Measurements from ENCODE around the gene DDX10.
"Not testable (repeated sequence)": the region's sequence is repeated elsewhere in the genome, so short reads cannot be mapped to it uniquely, and the experiment has no call there.

The DDX10 gene

DNA sequence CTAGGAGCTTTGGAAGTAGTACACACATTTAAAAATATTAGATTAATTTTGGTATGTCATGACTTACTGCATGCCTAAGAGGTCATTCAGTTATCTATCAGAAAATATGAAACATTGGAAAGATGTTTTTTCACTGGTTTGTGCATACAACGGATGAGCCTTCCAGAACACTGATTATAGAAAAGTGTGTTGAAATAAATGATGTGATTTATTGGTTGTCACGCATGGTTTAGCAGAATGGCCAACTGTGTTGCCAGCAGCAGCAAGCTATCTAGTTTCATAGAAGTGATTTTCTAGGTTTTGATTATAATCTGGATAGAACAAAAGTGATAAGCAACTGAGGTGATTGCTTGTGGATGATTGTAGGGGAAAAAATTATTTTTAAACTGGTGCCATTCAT lies 53.6 kb downstream of the DDX10 start:
- Histone ChIP-seq H3K4me3 (ENCODE audit: low read length) (no peak overlapping the region), H3K36me3 (ENCODE audit: insufficient read depth, low read length) (peaks cover 47% of the 10 kb centered on the region)

DNA sequence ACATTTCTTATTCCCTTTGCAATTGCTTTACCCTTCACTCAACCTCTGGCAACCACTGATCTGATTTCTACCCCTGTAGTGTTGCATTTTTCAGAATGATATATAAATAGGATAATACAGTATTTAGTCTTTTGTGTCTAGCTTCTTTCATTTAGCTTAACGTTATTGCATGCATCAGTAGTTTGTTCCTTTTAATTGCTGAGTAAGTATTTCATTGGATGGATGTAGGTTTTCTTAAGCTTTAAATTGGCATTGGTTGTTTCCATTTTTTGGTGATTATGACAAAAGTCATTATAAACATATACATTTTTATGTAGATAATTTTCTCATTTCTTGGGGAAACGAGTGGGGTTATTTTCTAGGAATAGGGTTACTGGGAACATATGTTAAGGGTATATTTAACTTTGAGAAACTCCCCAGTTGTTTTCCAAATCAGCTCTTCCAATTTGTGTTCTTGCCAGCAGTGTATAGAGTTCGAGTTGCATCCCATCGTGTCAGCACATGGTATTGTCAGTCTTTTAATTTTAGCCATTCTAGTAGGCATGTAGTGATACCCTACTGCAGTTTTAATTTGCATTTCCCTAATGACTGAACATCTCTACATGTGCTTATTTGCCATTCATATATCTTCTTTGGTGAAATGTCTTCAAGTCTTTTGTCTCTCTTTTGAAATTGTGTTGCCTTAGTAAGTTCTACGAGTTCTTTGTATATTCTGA lies 60.3 kb downstream of the DDX10 start:
- no peak overlapping the region for H3K9ac ChIP-seq (ENCODE audit: low read depth, low read length)
- no peaks in the 10 kb centered on the region; the same call in 1 of the 2 replicates for H3K4me1 ChIP-seq (ENCODE audit: insufficient read depth, low read length)
- H3K27me3 ChIP-seq (ENCODE audit: insufficient read depth, low read length), result no peaks in the 10 kb centered on the region
- H3K4me3 ChIP-seq (ENCODE audit: low read length), result no peak overlapping the region
- H3K36me3 ChIP-seq (ENCODE audit: insufficient read depth, low read length), result peaks cover 30% of the 10 kb centered on the region
- no peaks in the 10 kb centered on the region for H3K9me3 ChIP-seq (ENCODE audit: insufficient read depth, low read depth, low read length)
- 96% methylated on average over 4 of the region's 5 CpGs for WGBS
- H3K27ac ChIP-seq (ENCODE audit: low read depth, low read length), result no peak overlapping the region

More for the DNA sequence above, 53.6 kb downstream of the DDX10 start:
- 94% methylated on average over 2 of the region's 2 CpGs for WGBS
- Histone ChIP-seq H3K9me3 (ENCODE audit: insufficient read depth, low read depth, low read length) (no peaks in the 10 kb centered on the region), H3K27ac (ENCODE audit: low read depth, low read length) (no peak overlapping the region), H3K4me1 (ENCODE audit: insufficient read depth, low read length) (no peaks in the 10 kb centered on the region), H3K9ac (ENCODE audit: low read depth, low read length) (no peak overlapping the region), H3K27me3 (ENCODE audit: insufficient read depth, low read length) (no peaks in the 10 kb centered on the region)

DNA sequence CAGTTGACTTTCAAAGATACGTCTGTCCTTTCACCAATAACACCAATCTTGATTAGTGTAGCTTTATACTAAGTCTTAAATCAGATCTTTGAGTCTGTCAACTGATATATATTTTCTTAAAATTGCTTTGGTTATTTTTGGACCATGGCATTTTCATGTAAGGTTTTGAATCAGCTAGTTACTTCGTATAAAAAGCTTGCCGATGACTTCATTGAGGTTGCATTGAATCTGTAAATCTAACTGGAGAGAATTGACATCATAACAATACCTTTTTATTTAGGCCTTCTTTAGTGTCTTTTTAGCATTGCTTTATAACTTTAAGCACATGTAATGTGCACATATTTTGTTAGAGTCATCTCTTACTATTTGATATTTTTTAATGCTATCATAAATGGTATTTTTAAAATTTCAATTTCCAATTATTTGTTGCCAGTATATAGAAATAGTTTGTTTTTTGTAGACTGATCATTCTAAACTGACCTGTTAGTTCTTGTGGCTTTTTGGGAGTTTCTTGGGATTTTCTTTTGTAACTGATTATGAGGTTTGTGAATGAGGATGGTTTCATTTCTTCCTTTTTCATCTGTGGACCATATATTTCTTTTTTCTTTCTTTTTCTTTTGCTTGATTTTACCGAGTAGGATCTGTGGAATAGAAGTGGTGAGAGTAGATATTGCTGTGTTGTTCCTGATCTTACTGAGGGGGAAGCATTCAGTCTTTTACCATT lies 61.4 kb downstream of the DDX10 start:
- no peaks in the 10 kb centered on the region; the same call in 1 of the 2 replicates for H3K4me1 ChIP-seq (ENCODE audit: insufficient read depth, low read length)
- peaks cover 30% of the 10 kb centered on the region for H3K36me3 ChIP-seq (ENCODE audit: insufficient read depth, low read length)
- no peak overlapping the region for H3K9ac ChIP-seq (ENCODE audit: low read depth, low read length)
- no peak overlapping the region for H3K4me3 ChIP-seq (ENCODE audit: low read length)
- no peak overlapping the region for H3K27ac ChIP-seq (ENCODE audit: low read depth, low read length)
- H3K27me3 ChIP-seq (ENCODE audit: insufficient read depth, low read length), result no peaks in the 10 kb centered on the region
- no peaks in the 10 kb centered on the region for H3K9me3 ChIP-seq (ENCODE audit: insufficient read depth, low read depth, low read length)
- 100% methylated on average over 2 of the region's 4 CpGs for WGBS

GRCh38 chr11:108727665-108728064 lies 62.8 kb downstream of the DDX10 start:
- Histone ChIP-seq H3K27ac (ENCODE audit: low read depth, low read length) (no peak overlapping the region), H3K4me3 (ENCODE audit: low read length) (no peak overlapping the region), H3K9ac (ENCODE audit: low read depth, low read length) (no peak overlapping the region), H3K36me3 (ENCODE audit: insufficient read depth, low read length) (peaks cover 30% of the 10 kb centered on the region), H3K27me3 (ENCODE audit: insufficient read depth, low read length) (no peaks in the 10 kb centered on the region), H3K9me3 (ENCODE audit: insufficient read depth, low read depth, low read length) (no peaks in the 10 kb centered on the region), H3K4me1 (ENCODE audit: insufficient read depth, low read length) (no peaks in the 10 kb centered on the region; the same call in 1 of the 2 replicates)
- 100% methylated on average over 2 of the region's 3 CpGs for WGBS

DNA sequence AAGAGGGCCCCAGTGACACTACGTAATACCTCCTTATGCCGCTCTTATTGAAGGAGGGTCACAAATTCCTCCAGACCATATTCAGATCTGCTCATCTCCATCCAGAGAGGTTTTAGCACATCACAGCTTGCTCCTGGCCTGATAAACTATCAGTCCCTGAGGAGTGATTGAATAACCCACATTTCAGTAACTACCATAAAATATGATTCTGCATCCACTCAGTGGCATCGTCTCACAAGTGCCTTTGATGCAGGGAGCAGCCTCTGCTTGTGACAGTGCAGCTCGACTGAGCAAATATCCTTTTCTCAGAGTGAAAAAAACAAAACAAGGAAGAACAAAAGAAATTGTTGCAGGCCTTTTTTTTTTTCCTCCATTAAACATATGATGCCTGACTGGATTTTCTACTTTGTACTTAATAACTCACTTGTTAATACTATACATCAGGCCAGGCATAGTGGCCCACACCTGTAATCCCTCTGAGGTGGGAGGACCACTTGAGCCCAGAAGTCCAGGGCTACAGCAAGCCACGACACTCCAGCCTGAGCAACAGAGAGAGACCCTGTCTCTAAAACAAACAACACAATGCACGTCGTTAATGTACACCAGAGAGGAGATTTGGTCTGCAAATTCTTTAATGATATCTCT lies 64.5 kb downstream of the DDX10 start:
- Histone ChIP-seq H3K9ac (ENCODE audit: low read depth, low read length) (no peak overlapping the region), H3K4me3 (ENCODE audit: low read length) (no peak overlapping the region), H3K27ac (ENCODE audit: low read depth, low read length) (no peak overlapping the region), H3K4me1 (ENCODE audit: insufficient read depth, low read length) (peaks cover 9% of the 10 kb centered on the region), H3K27me3 (ENCODE audit: insufficient read depth, low read length) (no peaks in the 10 kb centered on the region), H3K36me3 (ENCODE audit: insufficient read depth, low read length) (peaks cover 16% of the 10 kb centered on the region), H3K9me3 (ENCODE audit: insufficient read depth, low read depth, low read length) (no peaks in the 10 kb centered on the region)
- 96% methylated on average over 7 of the region's 7 CpGs for WGBS

DNA sequence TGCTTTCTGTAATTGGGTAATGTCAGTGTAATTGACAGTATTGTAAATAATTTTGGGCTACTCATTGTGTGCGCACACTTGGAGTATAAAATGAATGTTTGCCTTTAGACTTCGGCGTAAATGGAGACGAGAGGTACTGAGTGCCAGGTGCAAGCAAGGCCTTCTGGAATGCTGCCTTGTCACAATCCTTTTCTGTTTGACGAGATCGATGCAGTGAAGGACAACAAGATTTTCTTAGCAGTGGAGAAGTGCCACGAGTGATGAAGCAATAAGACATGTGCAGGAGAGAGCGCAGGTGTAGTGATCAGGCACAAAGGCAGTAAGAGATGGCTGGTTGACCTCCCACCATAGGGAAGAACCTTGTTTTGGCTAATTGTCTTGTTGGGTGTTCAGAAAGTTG lies 67.5 kb downstream of the DDX10 start:
- H3K9me3 ChIP-seq (ENCODE audit: insufficient read depth, low read depth, low read length), result no peaks in the 10 kb centered on the region
- 94% methylated on average over 8 of the region's 8 CpGs for WGBS
- H3K4me3 ChIP-seq (ENCODE audit: low read length), result no peak overlapping the region
- H3K36me3 ChIP-seq (ENCODE audit: insufficient read depth, low read length), result 0 out of 2 replicates have a peak, but pooled peaks cover 8% of the 10 kb centered on the region
- no peaks in the 10 kb centered on the region for H3K27me3 ChIP-seq (ENCODE audit: insufficient read depth, low read length)
- peaks cover 10% of the 10 kb centered on the region for H3K4me1 ChIP-seq (ENCODE audit: insufficient read depth, low read length)
- H3K9ac ChIP-seq (ENCODE audit: low read depth, low read length), result no peak overlapping the region
- no peak overlapping the region for H3K27ac ChIP-seq (ENCODE audit: low read depth, low read length)

DNA sequence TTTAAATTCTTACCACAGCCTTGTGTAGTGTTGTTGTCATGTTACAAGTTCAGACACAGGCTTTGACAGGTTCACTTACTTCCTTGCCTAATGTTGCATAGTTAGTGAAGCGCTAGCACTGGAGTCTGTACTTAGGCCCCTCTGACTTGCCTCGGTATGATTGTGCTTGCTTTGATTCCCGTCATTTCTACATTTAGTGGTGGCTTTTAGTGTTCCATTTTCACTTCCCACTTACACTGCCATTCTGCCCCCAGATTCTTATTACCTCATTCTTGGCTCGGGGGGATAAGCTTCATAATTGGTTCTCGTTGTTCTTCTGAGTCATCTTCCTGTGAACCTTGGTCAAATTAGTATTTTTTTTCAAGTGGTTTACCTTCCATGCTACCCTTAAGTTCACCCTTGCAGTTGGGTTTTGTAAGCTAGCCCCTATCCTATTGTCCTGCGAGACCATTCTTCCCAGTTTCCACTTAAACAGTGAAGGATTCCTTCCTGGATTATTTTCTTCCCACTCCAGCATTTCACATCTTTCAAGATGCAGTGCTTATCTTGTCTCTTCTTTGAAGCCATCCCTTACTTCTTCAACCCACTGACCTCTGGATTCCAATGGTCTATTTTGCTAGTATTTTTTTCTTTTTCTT lies 68.7 kb downstream of the DDX10 start:
- H3K27ac ChIP-seq (ENCODE audit: low read depth, low read length), result no peak overlapping the region
- 0 out of 2 replicates have a peak, but pooled peaks cover 8% of the 10 kb centered on the region for H3K36me3 ChIP-seq (ENCODE audit: insufficient read depth, low read length)
- H3K4me3 ChIP-seq (ENCODE audit: low read length), result no peak overlapping the region
- no peaks in the 10 kb centered on the region for H3K27me3 ChIP-seq (ENCODE audit: insufficient read depth, low read length)
- peaks cover 10% of the 10 kb centered on the region for H3K4me1 ChIP-seq (ENCODE audit: insufficient read depth, low read length)
- no peak overlapping the region for H3K9ac ChIP-seq (ENCODE audit: low read depth, low read length)
- H3K9me3 ChIP-seq (ENCODE audit: insufficient read depth, low read depth, low read length), result no peaks in the 10 kb centered on the region
- 89% methylated on average over 6 of the region's 6 CpGs for WGBS

GRCh38 chr11:108734283-108734682 lies 69.4 kb downstream of the DDX10 start:
- Histone ChIP-seq H3K27ac (ENCODE audit: low read depth, low read length) (no peak overlapping the region), H3K36me3 (ENCODE audit: insufficient read depth, low read length) (0 out of 2 replicates have a peak, but pooled peaks cover 8% of the 10 kb centered on the region), H3K9ac (ENCODE audit: low read depth, low read length) (no peak overlapping the region), H3K4me3 (ENCODE audit: low read length) (no peak overlapping the region), H3K27me3 (ENCODE audit: insufficient read depth, low read length) (no peaks in the 10 kb centered on the region), H3K9me3 (ENCODE audit: insufficient read depth, low read depth, low read length) (no peaks in the 10 kb centered on the region), H3K4me1 (ENCODE audit: insufficient read depth, low read length) (peaks cover 10% of the 10 kb centered on the region)
- no CpG with 5 or more reads among the region's 1 CpG for WGBS

DNA sequence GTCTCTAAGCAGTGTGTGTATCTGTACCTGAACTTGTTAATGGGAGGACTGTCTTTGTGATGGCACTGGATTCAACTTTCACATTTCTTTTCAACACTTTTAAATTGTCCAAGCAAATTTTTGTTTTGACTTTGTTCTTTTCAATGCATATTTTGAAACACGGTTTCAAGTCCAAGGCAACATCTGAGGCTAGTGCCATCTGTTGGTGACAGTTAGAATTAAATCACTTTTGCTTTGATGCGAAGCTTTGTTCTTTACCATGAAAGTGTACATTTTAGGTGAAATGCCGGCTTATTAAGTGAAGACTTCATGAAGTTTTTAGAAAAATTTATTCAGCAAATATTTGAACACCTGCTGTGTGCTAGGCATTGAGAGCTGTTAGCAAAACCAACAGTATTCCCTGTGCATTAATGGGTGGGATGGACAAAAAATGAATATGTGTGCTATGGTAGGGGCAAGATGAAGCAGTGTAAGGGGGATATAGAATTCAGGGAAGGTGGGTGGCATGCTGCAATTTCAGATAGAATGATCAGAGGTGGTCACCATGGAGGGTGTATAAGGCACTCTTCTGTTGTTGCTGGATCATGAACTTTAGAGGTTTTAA lies 70.2 kb downstream of the DDX10 start:
- Histone ChIP-seq H3K36me3 (ENCODE audit: insufficient read depth, low read length) (0 out of 2 replicates have a peak, but pooled peaks cover 8% of the 10 kb centered on the region), H3K27ac (ENCODE audit: low read depth, low read length) (no peak overlapping the region), H3K4me1 (ENCODE audit: insufficient read depth, low read length) (peaks cover 10% of the 10 kb centered on the region), H3K9me3 (ENCODE audit: insufficient read depth, low read depth, low read length) (no peaks in the 10 kb centered on the region), H3K9ac (ENCODE audit: low read depth, low read length) (no peak overlapping the region), H3K4me3 (ENCODE audit: low read length) (no peak overlapping the region), H3K27me3 (ENCODE audit: insufficient read depth, low read length) (no peaks in the 10 kb centered on the region)
- 77% methylated on average over 3 of the region's 3 CpGs for WGBS

- H3K9me3 ChIP-seq (ENCODE audit: insufficient read depth, low read depth, low read length); H3K27me3 ChIP-seq (ENCODE audit: insufficient read depth, low read length); H3K9ac ChIP-seq (ENCODE audit: low read depth, low read length); H3K4me1 ChIP-seq (ENCODE audit: insufficient read depth, low read length); H3K36me3 ChIP-seq (ENCODE audit: insufficient read depth, low read length); H3K4me3 ChIP-seq (ENCODE audit: low read length); H3K27ac ChIP-seq (ENCODE audit: low read depth, low read length): not testable (repeated sequence)
- WGBS, result 100% methylated on average over 2 of the region's 2 CpGs
Observed at GRCh38 chr11:108740132-108740531, 75.3 kb downstream of the DDX10 start.

All from HUES64 (cell line).